Endodermal cell (in vitro differentiated cells): ENCODE results near the gene ATG12. TPM values are rescaled to one million over a fixed set of nuclear protein-coding genes. Genes with fewer than 3 reads are reported as not detected.

ENCODE experiments used
- DNase-seq: peaks from one replicate; pipeline ENCODE4 v3.0.0-alpha.2; 2017
- H3K27ac ChIP-seq: 2 replicates; pipeline ENCODE4 v1.5.1; 2013; ENCODE audit warnings: mild to moderate bottlenecking, low read depth, low read length, moderate library complexity
- H3K27me3 ChIP-seq: 2 replicates; pipeline ENCODE4 v1.6.1; 2013; ENCODE audit warnings: mild to moderate bottlenecking, low read length, moderate library complexity; ENCODE audit not compliant: insufficient read depth, control insufficient read depth, poor library complexity, severe bottlenecking
- H3K36me3 ChIP-seq: 2 replicates; pipeline ENCODE4 v1.7.0; 2013; ENCODE audit warnings: mild to moderate bottlenecking, low read length, moderate library complexity; ENCODE audit not compliant: control insufficient read depth, insufficient read depth
- H3K4me1 ChIP-seq: one replicate; pipeline ENCODE4 v1.7.0; 2013; ENCODE audit warnings: low read length; ENCODE audit not compliant: control insufficient read depth, insufficient read depth
- H3K4me3 ChIP-seq: 2 replicates; pipeline ENCODE4 v1.5.1; 2013; ENCODE audit warnings: mild to moderate bottlenecking, low read length, moderate library complexity
- H3K9ac ChIP-seq: 2 replicates; pipeline ENCODE4 v1.6.1; 2013; ENCODE audit warnings: mild to moderate bottlenecking, low read length, moderate library complexity; ENCODE audit not compliant: poor library complexity, severe bottlenecking; ENCODE audit errors: extremely low read depth
- H3K9me3 ChIP-seq: 2 replicates; pipeline ENCODE4 v1.6.1; 2013; ENCODE audit warnings: mild to moderate bottlenecking, low read length, moderate library complexity; ENCODE audit not compliant: control insufficient read depth
- H3K27ac Mint-ChIP-seq: 2 replicates; pipeline ENCODE4 v1.8.0; 2020; ENCODE audit warnings: mixed read lengths
- H3K27me3 Mint-ChIP-seq: 2 replicates; pipeline ENCODE4 v1.8.0; 2021; ENCODE audit warnings: mild to moderate bottlenecking, mixed read lengths; ENCODE audit not compliant: insufficient read depth
- H3K36me3 Mint-ChIP-seq: 2 replicates; pipeline ENCODE4 v1.8.0; 2020; ENCODE audit warnings: low read depth, mixed read lengths
- H3K4me1 Mint-ChIP-seq: 2 replicates; pipeline ENCODE4 v1.8.0; 2020; ENCODE audit warnings: mixed read lengths
- H3K4me3 Mint-ChIP-seq: 2 replicates; pipeline ENCODE4 v1.8.0; 2020; ENCODE audit warnings: mild to moderate bottlenecking, moderate library complexity, mixed read lengths
- H3K9me3 Mint-ChIP-seq: 2 replicates; pipeline ENCODE4 v1.8.0; 2020; ENCODE audit warnings: mild to moderate bottlenecking, mixed read lengths
- CTCF ChIP-seq: fragments of 200-600 bp; sonication (generic); conservative IDR thresholded peaks from 2 replicates; pipeline ENCODE4 v1.5.0; 2021; ENCODE audit warnings: antibody characterized with exemption, mild to moderate bottlenecking
- WGBS, 2 experiments: methylation state at CpG; one replicate each; pipeline versions ENCODE4 v1.1.5 to v1.1.7; 2013; ENCODE audit warnings: missing lambda C conversion rate in 2 of 2, mixed read lengths in 1 of 2; ENCODE audit not compliant: insufficient coverage in 1 of 2, insufficient read length in 1 of 2; 5-methylcytosine and 5-hydroxymethylcytosine counted together
- total RNA-seq, 2 donors: library from RNA; stranded (reverse); fragmentation: NEBNext Ultra II Directional in 1 of 2; extraction: Animal tissue kit (Norgen Biotek cat#: 25700) in 1 of 2; gene quantifications; 2 replicates in 1 of 2; 3 replicates in 1 of 2; pipeline ENCODE4 v1.2.1, GENCODE V29; 2021

Gene ATG12
- total RNA-seq, 2 donors from 2014 or later = 47.9 to 57.8 TPM

DNA sequence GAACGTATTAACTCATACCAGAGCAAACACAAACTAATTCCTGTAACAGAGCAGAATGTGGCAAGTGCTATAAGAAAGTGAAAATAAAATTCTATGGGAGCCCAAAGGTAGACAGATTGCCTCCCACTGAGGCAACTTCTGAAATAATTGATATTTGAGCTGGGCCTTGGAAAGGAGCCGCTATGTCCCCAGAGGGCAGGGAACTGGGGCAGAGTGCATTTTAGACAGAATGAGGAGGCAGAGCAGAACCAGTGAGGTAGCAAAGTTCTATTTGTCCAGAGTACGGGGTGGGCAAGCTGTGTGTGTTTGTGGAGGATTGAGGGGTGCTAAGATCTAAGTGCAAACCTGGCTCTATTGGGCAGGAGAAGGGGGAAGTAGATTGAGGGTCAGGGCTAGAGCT lies 44.7 kb downstream of the ATG12 start:
- Histone ChIP-seq H3K27ac (no peak overlapping the region), H3K9ac (no peak overlapping the region), H3K9me3 (no peaks in the 10 kb centered on the region), H3K4me3 (no peak overlapping the region), H3K36me3 (no peaks in the 10 kb centered on the region), H3K4me1 (no peaks in the 10 kb centered on the region), H3K27me3 (no peaks in the 10 kb centered on the region)
- WGBS, 2 experiments = 88 to 92% methylated on average over 1 to 3 of the region's 3 CpGs
- no peak overlapping the region for H3K27ac Mint-ChIP-seq
- no peak for TF ChIP-seq CTCF
- H3K36me3 Mint-ChIP-seq = no peaks in the 10 kb centered on the region
- peaks cover 5% of the 10 kb centered on the region for H3K27me3 Mint-ChIP-seq
- no peaks in the 10 kb centered on the region for H3K9me3 Mint-ChIP-seq
- H3K4me3 Mint-ChIP-seq = no peak overlapping the region
- H3K4me1 Mint-ChIP-seq = peaks cover 12% of the 10 kb centered on the region
- no peak for DNase-seq

DNA sequence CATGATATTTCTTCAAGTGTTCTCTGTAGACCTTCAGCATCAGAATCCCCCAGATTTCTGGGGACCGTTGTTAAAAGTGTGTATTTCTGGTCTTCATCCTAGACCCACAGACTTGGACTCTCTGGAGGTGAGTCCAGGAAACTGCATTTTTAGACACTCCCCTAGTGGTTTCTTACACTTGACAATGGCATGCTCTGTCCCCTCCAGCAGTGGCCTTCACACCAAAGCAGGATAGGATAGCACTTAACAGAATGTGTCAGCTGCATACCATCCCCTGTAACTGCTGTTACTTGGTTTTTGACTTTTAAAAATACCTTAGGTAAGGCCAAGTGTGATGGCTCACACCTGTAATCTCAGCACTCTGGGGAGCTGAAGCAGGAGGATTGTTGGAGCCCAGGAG lies 45.7 kb downstream of the ATG12 start:
- Mint-ChIP-seq H3K4me1 (peaks cover 12% of the 10 kb centered on the region), H3K27ac (no peak overlapping the region), H3K9me3 (no peaks in the 10 kb centered on the region), H3K4me3 (no peak overlapping the region), H3K36me3 (no peaks in the 10 kb centered on the region), H3K27me3 (peaks cover 5% of the 10 kb centered on the region)
- WGBS, 2 experiments = 90 to 100% methylated on average over 1 of the region's 1 CpG
- H3K4me3 ChIP-seq = no peak overlapping the region
- no peak for TF ChIP-seq CTCF
- H3K36me3 ChIP-seq = no peaks in the 10 kb centered on the region
- DNase-seq = no peak
- H3K9me3 ChIP-seq = no peaks in the 10 kb centered on the region
- no peak overlapping the region for H3K9ac ChIP-seq
- no peaks in the 10 kb centered on the region for H3K4me1 ChIP-seq
- no peak overlapping the region for H3K27ac ChIP-seq
- H3K27me3 ChIP-seq = no peaks in the 10 kb centered on the region

- Histone ChIP-seq H3K36me3 (no peaks in the 10 kb centered on the region), H3K27me3 (no peaks in the 10 kb centered on the region), H3K4me3 (no peak overlapping the region), H3K9me3 (peaks cover 15% of the 10 kb centered on the region), H3K27ac (no peak overlapping the region), H3K4me1 (no peaks in the 10 kb centered on the region), H3K9ac (no peak overlapping the region)
- TF ChIP-seq CTCF = no peak
- DNase-seq = no peak
- WGBS, 2 experiments = no CpG with 5 or more reads among the region's 1 CpG
- no peak overlapping the region for H3K4me3 Mint-ChIP-seq
- no peaks in the 10 kb centered on the region for H3K36me3 Mint-ChIP-seq
- H3K27ac Mint-ChIP-seq = no peak overlapping the region
- no peaks in the 10 kb centered on the region for H3K9me3 Mint-ChIP-seq
- H3K4me1 Mint-ChIP-seq = peaks cover 9% of the 10 kb centered on the region
- peaks cover 5% of the 10 kb centered on the region for H3K27me3 Mint-ChIP-seq
Observed at GRCh38 chr5:115788440-115788839, 52.9 kb downstream of the ATG12 start.
